D721Med (cell line): ENCODE measurements around the gene RHBDF2.

ENCODE experiments used
- DNase-seq: peaks from one replicate; pipeline ENCODE4 v3.0.0; 2011; ENCODE audit warnings: low spot score; ENCODE audit not compliant: insufficient read length
- FAIRE-seq: peaks from 2 replicates; lab custom pipeline; 2011; peaks lifted over from hg19 to GRCh38; lab: Jason Lieb, UNC
- CTCF ChIP-seq: IDR thresholded peaks from 2 replicates; pipeline ENCODE4 v1.5.1; 2012; ENCODE audit warnings: mild to moderate bottlenecking, control low read depth; ENCODE audit not compliant: insufficient read depth; ENCODE audit errors: missing control alignments

Gene RHBDF2

GRCh38 chr17:76478730-76479514 is 22.3 kb downstream of the RHBDF2 start:
- no peak for DNase-seq
- no peak for FAIRE-seq
- TF ChIP-seq CTCF, result no peak

GRCh38 chr17:76478097-76478496 is 23.1 kb downstream of the RHBDF2 start:
- FAIRE-seq (no peak), DNase-seq (no peak)
- TF ChIP-seq CTCF, result no peak

DNA sequence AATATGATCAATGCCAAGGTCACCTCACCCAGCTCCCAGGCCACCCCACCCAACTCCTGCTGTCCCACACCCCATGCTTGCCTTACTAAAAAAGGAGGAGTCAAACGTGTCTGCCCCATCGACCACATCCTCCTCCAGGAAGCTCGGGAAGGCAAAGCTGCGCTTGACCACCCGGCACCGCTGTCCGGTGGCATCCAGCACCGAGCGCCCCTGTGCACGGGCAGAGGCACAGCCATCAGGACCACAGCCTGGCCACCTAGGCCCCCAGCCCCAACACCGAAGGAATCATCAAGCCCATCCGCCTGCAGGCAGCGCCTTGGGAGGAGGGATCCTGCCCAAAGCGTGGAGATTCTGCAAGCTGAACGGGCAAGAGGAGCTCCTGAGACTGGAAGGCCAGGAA is 23.6 kb downstream of the RHBDF2 start:
- FAIRE-seq, result no peak
- no peak for TF ChIP-seq CTCF
- DNase-seq, result no peak

- TF ChIP-seq CTCF, result no peak
- FAIRE-seq (no peak), DNase-seq (no peak)
Observed at GRCh38 chr17:76476736-76477135, 24.5 kb downstream of the RHBDF2 start.

DNA sequence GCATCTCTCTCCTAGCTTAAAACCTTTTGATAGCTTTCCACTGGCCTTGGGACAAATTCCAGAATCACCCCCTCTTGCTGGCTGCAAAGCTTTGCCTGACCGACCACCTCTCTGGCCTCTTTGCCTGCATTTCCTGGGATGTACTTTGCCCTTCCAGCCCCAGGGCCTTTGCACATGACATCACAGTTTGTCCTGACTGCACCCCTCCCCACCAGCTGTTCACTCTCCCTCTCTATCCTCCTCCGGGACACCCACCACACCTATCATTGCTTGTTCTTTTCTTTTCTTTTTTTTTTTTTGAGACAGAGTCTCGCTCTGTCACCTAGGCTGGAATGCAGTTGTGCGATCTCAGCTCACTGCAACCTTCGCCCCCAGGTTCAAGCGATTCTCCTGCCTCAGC is 25.9 kb downstream of the RHBDF2 start:
- FAIRE-seq (no peak), DNase-seq (no peak)
- TF ChIP-seq CTCF, result no peak

GRCh38 chr17:76474894-76475293 is 26.3 kb downstream of the RHBDF2 start:
- no peak for TF ChIP-seq CTCF
- no peak for DNase-seq
- FAIRE-seq, result no peak

- FAIRE-seq (no peak), DNase-seq (no peak)
- no peak for TF ChIP-seq CTCF
Observed at GRCh38 chr17:76474238-76474637, 27.0 kb downstream of the RHBDF2 start.
